Bone marrow (tissue), 2 donors: ENCODE results near the gene BAZ1B.
"Not testable (repeated sequence)": the region's sequence is repeated elsewhere in the genome, so short reads cannot be mapped to it uniquely, and the experiment has no call there.

ENCODE experiments used
- DNase-seq, 2 donors: peaks; one replicate each; lab custom pipeline; 2025; lab: John Stamatoyannopoulos, UW

BAZ1B gene

DNA sequence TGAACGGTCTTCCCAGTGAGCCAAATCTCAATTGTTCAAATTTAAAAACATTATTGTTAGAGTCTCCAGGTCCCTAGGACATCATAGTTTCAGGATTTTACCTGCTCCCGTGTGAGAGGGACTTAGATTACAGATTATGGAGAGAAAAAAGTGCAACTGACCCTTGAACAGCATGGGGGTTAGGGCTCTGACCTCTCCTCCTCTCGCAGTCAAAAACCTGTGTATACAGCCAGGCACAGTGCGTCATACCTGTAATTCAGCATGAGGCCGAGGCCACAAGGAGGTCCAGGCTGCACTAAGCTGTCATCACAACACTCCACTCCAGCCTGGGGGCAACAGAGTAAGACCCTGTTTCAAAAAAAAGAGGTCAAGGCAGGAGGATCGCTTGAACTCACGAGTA lies 25.5 kb downstream of the BAZ1B start:
- DNase-seq = no peak

GRCh38 chr7:73495507-73495906 lies 26.6 kb downstream of the BAZ1B start:
- DNase-seq = not testable (repeated sequence)

- no peak for DNase-seq
Observed at GRCh38 chr7:73489976-73490375, 32.1 kb downstream of the BAZ1B start.

- DNase-seq = no peak
Observed at GRCh38 chr7:73487486-73487885, 34.6 kb downstream of the BAZ1B start.

DNA sequence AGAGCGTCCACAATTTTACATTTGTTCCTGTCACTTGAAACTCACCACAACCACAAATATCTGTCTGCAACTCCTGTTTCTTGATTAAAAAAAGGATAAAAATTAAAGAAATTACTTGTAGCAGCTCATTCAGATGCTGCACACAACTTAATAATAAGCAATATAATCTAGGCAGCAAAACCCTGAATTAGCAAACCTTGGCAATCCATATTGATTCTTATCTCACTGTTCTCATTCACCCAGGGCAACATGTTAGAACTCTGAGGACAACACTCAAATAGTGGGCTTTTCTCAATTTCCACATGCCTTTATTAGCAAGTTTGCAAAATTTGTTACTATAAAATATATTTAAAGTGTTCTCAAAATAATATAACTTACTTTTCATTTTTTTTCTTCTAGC lies 38.9 kb downstream of the BAZ1B start:
- DNase-seq = no peak

- DNase-seq = no peak
Observed at GRCh38 chr7:73482746-73483145, 39.3 kb downstream of the BAZ1B start.

DNA sequence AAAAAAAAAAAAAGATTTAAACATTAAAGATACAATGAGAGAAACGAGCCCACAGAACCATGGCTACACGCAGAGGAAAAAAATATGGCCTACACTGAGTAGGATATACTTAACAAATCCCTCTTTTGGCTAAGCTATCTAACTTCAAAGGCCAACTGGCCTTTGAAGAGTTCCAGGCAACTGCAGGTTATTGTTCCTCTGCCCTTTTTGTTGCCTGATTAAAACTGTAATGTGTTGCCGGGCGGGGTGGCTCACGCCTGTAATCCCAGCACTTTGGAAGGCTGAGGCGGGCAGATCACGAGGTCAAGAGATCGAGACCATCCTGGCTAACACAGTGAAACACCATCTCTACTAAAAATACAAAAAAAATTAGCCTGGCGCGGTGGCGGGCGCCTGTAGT lies 40.6 kb downstream of the BAZ1B start:
- DNase-seq = not testable (repeated sequence)

DNA sequence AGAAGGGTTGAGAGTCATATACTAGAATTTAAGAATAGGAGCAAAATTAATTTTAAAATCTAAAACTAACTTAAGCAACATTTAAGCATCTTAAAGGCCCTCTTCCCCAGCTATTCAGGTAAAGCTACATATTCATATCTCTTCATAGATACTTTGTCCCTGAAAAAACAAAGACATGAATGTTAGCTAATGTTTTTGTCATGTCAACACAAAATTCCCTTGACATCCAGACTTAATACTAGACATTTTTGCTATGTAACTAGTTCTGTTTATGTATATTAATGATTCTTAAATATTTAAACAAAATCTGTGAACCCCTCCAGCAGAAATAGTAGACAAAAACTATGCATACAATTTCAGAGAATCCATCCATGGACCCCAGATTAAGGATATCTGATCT lies 43.5 kb downstream of the BAZ1B start:
- DNase-seq = no peak

GRCh38 chr7:73477376-73477775 lies 44.7 kb downstream of the BAZ1B start:
- no peak for DNase-seq

GRCh38 chr7:73470208-73470607 lies 51.9 kb downstream of the BAZ1B start:
- DNase-seq = no peak

GRCh38 chr7:73467046-73467445 lies 55.0 kb downstream of the BAZ1B start:
- not testable (repeated sequence) for DNase-seq

GRCh38 chr7:73466112-73466511 lies 56.0 kb downstream of the BAZ1B start:
- DNase-seq = no peak

DNA sequence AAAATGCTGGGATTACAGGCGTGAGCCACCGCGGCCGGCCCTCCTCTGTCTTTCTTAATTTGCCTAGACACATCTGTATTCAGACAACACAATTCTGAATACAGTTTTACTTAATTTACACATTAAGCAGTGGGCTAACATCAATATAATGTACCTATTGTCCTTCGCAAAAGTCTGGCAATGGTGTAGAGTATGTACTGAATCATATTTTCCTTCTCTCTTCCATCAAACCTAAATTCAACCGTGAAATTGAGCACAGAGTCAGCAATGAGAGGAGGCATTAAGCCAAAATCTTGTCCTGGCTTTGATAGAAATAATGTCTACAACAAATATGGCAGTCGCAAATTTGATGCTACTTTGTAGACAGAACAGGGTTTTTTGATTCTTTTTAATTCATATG lies 58.1 kb downstream of the BAZ1B start:
- DNase-seq = no peak

DNA sequence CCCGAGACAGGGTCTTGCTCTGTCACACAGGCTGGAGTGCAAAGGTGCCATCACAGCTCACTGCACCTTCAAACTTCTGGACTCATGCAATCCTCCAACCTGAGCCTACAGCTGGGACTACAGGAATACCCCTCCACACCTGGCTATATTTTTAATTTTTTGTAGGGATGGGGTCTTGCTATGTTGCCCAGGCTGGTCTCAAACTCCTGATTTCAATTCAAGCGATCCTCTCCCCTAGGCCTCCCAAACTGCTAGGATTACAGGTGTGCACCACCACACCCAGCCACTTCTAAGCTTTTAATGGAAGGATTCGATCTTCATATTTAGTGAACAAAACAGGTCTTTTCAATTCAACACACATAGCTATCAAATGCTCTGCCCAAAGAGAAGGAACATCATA lies 58.8 kb downstream of the BAZ1B start:
- no peak for DNase-seq

DNA sequence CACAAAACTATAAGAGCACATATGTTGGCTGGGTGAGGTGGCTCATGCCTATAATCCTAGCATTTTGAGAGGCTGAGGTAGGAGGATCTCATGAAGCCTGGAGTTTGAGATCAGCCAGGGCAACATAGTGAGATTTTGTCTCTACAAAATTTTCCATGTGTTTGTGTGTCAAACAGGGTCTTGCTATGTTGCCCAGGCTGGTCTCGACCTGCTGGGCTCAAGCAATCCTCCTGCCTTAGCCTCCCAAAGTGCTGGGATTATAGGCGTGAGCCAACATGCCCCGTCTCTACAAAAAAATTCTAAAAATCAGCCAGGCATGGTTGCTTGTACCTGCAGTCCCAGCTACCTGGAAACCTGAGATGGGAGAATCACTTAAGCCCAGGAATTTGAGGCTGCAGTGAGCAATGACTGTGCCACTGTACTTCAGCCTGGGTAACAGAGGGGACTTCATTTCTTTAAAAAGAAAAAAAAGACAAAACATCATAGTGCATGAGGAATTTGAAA lies 60.3 kb downstream of the BAZ1B start:
- DNase-seq = no peak

- no peak for DNase-seq
Observed at GRCh38 chr7:73454424-73454823, 67.7 kb downstream of the BAZ1B start.

- DNase-seq = no peak
Observed at GRCh38 chr7:73452999-73453635, 69.0 kb downstream of the BAZ1B start.

GRCh38 chr7:73451780-73452398 lies 70.2 kb downstream of the BAZ1B start:
- peak in 1 of 2 donors; percentile 48 for DNase-seq

GRCh38 chr7:73449422-73449821 lies 72.7 kb downstream of the BAZ1B start:
- DNase-seq = no peak

GRCh38 chr7:73448609-73449008 lies 73.5 kb downstream of the BAZ1B start:
- DNase-seq = no peak

DNA sequence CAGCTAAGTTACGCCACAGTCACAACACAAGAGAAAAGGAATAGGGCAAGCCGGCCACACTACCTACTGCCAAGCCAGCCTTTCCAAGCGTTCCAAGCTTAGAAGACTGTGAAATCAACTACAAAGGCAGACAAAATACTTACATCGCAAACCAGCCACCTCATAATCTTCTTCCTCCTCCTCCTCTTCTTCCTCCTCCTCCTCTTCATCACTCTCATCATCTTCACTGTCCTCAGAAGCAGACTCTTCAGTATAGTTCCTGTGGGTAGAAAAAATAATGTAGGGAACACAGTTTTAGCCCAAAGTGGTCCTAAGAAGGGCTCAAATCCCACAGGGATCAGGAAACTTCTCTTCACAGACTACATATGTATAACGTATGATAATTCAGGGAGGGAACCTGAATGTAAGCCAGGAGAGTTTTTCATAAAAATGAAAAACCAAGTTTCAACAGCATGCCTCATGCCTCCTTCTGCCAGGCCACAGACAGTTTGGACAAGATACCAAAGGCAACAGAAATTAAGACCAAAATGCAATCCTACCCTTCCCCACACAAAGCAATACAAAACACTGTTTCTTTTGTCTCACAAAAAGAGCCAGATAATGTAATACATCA lies 74.9 kb downstream of the BAZ1B start:
- no peak for DNase-seq

GRCh38 chr7:73446682-73447081 lies 75.4 kb downstream of the BAZ1B start:
- no peak for DNase-seq

GRCh38 chr7:73443548-73444255 lies 78.4 kb downstream of the BAZ1B start:
- no peak for DNase-seq
